COLO668 (cell line): Measurements from ENCODE around the gene ZNF687.

Source experiments
- DNase-seq: peaks from one replicate; lab custom pipeline; 2025; ENCODE audit not compliant: unreplicated experiment; lab: John Stamatoyannopoulos, UW

ZNF687 gene, protein sequence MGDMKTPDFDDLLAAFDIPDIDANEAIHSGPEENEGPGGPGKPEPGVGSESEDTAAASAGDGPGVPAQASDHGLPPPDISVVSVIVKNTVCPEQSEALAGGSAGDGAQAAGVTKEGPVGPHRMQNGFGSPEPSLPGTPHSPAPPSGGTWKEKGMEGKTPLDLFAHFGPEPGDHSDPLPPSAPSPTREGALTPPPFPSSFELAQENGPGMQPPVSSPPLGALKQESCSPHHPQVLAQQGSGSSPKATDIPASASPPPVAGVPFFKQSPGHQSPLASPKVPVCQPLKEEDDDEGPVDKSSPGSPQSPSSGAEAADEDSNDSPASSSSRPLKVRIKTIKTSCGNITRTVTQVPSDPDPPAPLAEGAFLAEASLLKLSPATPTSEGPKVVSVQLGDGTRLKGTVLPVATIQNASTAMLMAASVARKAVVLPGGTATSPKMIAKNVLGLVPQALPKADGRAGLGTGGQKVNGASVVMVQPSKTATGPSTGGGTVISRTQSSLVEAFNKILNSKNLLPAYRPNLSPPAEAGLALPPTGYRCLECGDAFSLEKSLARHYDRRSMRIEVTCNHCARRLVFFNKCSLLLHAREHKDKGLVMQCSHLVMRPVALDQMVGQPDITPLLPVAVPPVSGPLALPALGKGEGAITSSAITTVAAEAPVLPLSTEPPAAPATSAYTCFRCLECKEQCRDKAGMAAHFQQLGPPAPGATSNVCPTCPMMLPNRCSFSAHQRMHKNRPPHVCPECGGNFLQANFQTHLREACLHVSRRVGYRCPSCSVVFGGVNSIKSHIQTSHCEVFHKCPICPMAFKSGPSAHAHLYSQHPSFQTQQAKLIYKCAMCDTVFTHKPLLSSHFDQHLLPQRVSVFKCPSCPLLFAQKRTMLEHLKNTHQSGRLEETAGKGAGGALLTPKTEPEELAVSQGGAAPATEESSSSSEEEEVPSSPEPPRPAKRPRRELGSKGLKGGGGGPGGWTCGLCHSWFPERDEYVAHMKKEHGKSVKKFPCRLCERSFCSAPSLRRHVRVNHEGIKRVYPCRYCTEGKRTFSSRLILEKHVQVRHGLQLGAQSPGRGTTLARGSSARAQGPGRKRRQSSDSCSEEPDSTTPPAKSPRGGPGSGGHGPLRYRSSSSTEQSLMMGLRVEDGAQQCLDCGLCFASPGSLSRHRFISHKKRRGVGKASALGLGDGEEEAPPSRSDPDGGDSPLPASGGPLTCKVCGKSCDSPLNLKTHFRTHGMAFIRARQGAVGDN

DNA sequence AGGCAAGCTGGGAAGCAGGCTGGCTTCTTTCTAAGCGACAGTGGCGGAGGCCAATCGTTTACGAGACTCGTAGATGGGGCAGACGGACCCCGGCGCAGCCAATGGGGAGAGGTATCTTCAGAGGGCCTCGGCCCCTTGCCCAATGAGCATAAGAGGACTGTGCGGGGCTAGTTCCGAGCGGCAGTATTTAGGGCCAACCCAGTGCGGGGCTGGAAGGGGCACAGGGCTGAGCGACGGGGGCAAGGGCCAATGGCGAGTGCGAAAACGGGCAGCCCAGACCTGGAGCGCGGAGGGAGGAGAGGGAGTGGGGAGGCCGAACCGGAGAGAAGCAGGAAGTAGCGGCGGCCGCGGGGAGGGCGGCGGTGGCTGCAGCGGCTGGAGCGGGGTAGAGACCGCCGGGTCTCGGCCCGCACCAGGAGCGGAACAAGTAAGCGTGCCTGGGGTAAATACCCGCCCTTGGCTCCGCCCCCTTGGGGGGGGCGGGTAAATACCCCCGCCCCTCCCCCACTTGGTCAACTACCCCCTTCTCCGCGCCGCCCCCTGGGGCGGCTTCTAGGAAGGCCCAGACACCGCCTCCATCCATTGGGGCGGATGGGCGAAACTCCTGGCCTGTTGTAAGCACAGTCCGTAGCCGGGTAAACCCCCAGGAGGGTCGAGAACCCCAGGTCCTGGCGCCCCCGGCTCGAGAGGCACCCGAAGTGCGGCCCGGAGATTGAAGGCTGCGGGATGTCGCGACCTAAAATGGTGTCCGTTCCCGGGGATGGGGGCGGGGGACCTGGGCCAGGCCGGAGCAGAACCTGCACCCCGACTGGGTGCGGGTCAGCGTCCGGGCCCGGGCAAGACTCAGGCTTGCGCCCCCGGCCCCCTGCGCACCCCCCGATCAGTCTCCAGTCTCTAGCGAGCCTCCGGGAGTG lies at the start of gene ZNF687:
TSS of gene ZNF687 (plus strand) at position 331 of the 914 bp plus-strand sequence. CDS start 3,993 bp downstream, outside the sequence.
- peak; percentile 100 for DNase-seq

DNA sequence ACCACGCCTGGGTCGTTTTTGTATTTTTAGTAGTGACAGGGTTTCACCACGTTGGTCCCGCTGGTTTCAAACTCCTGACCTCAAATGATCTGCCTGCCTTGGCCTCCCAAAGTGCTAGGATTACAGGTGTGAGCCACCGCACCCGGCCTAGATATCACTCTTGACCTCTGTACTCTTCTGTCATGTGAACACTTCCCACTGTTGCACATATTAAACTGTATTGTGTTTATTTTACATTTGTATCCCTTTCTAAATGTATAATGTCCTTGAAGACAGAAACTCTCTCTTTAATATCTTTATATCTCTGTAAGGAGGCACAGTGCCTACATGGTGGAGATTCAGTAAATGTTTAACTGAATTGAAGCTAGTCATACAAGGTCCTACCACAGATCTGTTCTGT lies 46.9 kb upstream of the ZNF687 start:
- DNase-seq, result no peak

DNA sequence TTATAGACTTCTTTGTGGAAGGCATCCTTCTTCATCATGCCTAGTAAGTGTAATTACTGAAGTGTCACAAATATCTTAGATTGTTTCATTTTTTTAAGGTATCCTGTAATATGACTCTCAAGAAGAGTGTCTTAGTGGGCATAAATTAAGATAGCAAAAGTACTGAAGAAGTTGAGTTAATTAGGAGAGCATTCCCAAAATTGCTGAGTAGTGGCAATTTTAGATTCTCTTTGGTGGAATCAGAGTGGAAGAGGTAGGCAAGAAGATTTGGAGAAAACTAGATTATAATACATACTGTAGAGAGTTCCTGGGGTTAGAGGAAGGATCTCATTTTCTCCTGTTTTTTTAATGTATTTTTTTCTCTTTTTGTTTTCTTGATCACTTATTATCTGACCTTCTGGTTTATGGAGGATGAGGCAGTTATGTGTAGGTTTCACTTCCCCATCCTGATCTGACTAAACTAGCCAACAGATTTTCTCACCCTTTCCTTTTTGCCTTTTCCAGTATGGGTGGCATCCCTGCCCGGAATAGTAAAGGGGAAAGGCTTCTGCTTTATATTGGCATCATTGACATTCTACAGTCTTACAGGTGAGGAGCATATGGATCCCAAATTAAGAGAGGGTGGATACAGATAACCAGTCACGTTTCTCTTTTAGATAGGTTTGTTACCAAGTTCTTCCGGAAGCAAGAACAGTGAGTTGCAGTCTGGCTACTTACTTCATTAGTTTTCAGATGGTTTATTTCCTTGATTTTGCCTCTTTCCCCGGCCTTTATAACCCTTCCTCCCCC lies 44.2 kb upstream of the ZNF687 start:
- DNase-seq, result no peak

DNA sequence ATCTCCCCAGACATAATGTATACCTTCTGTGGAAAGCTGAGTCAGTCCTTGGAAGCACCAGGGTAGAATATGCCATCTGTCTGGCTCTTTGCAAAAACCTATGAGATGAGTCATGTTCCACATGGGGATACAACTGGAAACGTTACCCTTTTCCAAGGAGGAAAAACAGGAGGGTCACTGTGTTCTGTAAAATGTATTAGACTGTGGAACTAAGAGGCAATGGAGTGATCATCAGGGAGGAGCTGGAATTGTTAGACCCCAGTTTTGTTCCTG lies 43.7 kb upstream of the ZNF687 start:
- no peak for DNase-seq

DNA sequence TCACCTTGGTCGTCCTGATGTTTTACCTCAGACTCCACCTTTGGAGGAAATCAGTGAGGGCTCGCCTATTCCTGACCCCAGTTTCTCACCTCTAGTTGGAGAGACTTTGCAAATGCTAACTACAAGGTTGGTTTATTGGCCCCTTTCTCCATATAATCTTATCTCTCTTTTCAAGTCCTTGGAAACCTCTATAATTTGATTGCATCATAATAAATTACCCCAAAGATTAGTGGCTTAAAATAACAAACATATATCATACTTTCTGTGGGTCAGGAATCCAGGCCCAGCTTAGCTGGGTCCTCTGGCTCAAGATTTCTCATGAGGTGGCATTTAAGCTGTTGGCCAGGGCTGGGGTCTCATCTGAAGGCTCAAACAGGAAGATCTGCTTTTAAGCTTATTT lies 39.7 kb upstream of the ZNF687 start:
- no peak for DNase-seq

DNA sequence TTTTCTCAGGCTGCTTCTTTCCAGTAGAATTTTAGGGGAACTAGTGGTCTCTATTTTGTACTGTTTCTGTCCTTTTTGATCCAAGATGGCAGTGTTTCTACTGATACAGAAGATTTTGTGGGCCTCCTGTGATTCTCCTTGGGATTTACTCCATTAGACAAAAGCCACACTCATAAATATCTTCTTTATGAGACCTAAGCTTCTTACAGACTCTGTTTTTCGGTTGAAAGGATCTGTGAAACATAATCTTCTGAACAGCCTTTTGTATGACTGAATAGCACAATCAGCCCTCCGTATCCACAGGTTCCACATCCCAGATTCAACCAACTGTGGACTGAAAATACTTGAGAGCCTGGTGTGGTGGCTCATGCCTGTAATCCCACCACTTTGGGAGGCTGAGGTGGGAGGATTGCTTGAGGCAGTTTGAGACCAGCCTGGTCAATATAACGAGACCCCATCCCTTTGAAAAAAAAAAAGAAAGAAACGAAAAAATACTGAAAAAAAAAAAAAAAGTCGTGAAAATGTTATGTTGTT lies 38.3 kb upstream of the ZNF687 start:
- no peak for DNase-seq

DNA sequence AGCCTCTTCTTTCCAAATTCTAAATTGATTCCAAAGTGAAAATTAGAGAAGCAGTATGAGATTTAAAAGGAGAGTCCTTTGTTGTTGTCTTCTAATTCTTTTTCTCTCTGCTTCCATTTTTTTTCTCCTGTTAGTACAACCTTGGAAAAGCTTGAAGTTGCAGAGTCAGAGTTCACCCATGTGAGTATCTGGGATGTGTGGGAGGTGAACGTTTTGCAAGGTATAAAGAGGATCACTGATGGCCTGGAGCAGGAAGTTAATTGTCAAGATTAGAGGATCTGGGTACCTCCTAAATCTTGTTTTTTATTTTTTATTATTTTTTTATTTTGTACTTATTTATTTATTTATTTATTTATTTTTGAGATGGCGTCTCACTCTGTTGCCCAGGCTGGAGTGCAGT lies 35.3 kb upstream of the ZNF687 start:
- no peak for DNase-seq

DNA sequence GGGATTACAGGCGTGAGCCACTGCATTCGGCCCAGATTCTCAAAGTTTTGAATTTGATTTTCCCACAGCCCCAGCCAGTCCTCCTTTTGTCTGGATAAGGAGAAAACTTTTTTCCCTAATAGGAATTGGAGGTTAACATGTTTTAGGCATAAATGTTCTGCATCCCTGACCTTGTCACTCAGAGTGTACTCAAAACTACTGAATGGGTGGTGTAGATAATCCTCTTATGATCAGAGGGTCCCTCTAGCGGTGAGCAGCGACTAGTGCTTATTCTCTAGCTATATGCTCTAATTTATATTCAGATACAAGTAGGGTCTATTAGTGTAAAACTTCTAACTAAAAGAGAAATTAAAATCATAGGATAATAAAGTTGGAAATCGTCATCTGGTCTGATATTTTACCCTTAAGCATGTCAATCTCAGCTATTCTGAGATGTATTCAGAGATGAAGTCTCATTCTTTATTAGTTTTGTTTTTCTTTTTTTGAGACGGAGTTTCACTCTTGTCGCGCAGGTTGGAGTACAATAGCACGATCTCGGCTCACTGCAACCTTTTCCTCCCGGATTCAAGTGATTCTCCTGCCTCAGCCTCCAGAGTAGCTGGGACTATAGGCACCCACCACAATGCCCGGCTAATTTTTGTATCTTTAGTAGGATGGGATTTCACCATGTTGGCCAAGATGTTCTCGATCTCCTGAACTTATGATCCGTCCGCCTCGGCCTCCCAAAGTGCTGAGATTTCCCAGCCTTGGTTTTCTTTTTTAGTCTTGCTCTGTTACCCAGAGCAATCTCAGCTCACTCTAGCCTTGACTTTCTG lies 30.2 kb upstream of the ZNF687 start:
- DNase-seq, result peak; percentile 69

DNA sequence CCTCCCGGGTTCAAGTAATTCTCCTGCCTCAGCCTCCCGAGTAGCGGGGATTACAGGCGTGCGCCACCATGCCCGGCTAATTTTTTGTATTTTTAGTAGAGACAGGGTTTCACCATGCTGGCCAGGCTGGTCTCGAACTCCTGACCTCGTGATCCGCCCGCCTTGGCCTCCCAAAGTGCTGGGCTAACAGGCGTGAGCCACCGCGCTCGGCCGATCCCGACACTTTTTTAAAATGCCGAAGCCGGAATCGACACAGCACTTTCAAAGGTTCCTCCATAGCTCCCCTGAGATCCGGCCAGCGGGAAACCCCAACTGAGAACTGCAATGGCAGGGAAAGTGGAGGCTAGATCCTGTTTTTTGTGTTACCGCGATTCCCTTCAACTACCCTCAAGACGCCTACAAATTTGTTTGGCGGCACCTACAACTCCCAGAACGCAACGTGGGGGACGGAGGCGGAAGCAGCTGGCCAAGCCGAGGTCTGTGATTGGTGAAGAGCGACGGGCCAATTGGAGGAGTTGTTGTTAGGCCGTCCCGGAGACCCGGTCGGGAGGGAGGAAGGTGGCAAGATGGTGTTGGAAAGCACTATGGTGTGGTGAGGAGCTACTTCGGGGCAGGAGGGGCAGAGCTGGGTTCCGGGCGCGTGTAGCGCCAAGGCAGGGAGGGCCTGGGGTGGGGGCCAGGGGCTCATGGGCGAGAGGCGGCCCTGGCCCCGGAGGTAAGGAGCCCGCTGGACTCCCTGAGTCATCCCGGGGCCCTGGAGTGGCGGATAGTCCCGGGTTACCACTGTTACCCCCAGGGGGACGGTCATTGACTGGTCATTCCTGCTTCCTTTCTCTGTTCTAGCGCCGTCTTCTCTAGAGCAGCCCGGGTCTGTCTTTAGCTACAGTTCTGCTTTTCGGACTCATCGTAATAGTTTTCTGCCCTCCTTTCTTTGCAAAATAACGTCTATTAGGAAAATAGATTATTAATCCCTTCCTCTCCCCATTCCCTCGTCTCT lies 27.6 kb upstream of the ZNF687 start, which contains the start of gene PSMD4:
TSS of gene PSMD4 (plus strand) at position 518 of the 997 bp plus-strand sequence. CDS start at position 567, 49 bp downstream.
- peak; percentile 97 for DNase-seq

DNA sequence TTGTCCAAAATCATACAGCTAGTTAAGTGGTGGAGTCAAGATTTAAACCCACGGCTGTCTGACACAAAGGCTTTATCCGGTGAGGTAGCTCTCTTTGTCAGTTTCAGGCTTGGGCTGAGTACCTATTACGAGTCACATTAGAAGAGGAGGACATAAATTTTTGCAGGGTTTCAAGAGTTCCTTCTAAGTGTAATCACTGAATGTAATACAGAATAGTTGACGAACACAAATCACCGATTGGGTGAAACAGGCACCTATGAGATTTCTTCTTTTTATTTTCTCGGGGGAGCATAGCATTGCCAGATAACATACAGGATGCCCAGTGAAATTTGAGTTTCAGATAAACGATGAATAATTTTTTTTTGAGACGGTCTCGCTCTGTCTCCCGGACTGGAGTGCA lies 26.7 kb upstream of the ZNF687 start:
- DNase-seq, result no peak

DNA sequence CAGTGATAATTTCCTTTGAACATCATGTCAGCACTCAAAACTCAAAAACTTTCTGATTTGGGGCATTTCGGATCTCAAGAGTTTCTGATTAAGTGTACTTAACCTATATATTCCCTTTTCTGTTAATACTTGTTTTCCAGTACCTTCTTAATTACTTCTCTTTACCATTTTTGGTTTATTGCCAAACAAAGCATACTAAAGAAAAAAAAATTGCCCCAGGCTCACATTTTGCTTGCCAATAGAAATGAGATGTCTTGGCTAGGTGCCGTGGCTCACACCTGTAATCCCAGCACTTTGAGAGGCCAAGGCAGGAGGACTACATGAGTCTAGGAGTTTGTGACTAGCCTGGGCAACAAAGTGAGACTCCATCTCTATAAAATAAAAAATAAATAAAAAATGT lies 22.7 kb upstream of the ZNF687 start:
- no peak for DNase-seq

DNA sequence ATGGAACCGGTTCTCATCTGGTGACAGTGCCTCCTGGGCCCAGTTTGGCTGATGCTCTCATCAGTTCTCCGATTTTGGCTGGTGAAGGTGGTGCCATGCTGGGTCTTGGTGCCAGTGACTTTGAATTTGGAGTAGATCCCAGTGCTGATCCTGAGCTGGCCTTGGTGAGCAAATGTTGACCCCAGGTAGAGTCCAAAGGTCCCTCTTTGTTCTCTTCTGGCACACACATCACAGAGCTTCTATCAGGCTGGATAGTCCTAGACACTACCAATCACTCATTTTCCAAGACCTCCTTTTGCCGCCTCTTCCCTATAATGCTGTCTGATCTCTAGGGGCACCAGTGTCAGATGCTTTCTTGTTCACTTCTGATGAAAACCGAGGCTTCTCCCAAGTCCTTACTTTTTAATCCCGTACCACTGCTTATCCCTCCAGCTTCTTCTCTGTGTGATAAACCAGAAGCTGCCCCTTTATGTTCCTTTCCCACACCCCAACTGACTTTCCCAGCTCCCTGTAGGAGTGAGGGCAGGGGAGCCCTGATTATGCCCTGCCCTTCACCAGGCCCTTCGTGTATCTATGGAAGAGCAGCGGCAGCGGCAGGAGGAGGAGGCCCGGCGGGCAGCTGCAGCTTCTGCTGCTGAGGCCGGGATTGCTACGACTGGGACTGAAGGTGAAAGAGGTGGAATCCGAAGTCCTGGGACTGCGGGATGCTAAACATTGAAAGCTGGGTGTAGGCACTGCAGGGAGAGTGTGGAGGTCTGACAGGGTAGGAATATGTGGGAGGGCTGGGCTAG lies 16.5 kb upstream of the ZNF687 start:
- no peak for DNase-seq

DNA sequence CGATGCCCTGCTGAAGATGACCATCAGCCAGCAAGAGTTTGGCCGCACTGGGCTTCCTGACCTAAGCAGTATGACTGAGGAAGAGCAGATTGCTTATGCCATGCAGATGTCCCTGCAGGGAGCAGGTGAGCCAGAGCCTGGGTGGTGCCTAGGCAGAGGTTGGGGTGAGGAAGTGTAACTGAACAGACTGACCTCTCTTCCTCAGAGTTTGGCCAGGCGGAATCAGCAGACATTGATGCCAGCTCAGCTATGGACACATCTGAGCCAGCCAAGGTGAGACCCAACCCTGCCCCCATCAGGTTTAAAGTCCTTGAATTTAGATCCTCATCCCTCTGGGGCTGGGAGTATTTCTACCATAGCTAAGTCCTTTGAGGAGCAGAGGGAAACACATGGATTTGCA lies 15.8 kb upstream of the ZNF687 start:
- no peak for DNase-seq

DNA sequence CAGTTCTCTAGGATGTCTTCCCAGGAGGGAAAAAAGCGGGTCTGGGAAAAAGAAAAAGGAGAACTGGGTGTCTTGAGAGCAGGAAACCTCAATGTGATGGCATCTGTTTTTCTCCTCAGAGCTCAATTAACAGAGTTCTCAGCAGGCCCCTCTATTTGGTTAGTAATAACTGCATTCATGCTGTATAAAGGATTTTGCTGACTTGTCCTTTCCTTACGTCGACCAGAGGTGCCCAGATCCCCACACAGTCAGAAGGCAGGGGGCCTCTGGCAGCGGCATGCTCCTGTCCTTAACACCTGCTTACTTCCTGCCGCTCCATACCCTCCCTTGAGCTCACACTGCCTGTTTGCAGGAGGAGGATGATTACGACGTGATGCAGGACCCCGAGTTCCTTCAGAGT lies 15.3 kb upstream of the ZNF687 start:
- no peak for DNase-seq

DNA sequence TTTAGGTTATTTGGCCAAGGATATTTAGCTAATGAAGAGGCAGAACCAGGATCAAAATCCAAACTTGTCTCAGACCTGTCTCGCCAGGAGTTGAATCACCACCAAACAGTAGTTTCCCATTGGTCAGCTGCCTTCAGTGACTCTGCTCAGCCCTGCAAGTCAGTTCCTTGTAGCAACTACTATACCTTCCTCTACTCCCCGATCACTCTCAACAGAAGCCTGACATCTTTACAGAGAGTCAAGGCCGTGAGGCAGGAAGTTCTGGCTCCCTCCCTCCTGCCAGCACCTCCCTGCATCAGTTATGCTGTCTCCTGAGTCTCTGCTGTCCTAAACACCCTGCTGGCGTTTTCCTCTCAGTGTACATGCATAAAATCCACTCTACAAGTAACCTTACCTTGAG lies 14.3 kb upstream of the ZNF687 start:
- no peak for DNase-seq

DNA sequence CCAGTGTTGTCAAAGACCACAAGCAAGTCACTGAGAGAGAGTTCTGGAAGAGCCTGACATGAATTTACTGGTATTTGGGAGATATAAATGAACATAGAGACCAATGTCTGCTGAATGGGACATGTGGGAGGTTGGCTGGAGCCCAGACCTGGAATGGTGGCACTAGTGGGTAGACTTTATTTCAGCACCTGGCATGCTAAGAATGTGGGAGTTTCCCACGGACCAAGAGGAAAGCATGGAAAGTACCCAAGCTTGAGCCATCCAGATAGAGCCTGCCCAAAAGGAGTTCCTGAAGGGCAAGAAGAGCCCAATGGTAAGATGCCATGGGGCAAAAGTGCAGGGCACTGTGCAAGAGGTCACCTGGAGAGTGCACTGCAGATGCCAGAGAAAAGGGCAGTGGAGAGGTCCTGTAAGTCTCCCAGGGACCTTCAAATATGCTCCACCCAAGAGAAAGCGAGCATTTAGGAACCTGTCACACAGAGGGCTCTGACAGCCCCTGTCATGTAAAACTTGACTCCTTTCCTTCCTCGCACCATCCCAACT lies 8.1 kb upstream of the ZNF687 start:
- no peak for DNase-seq
